Astrocyte (in vitro differentiated cells and primary cell): ENCODE data around the gene FOXE3. TPM values are rescaled to one million over a fixed set of nuclear protein-coding genes. Genes with fewer than 3 reads are reported as not detected.

Source experiments
- DNase-seq: peaks from one replicate; pipeline ENCODE4 v3.0.0-alpha.2; 2010; ENCODE audit warnings: low read depth
- FAIRE-seq: peaks from 2 replicates; lab custom pipeline; 2011; peaks lifted over from hg19 to GRCh38; lab: Jason Lieb, UNC
- H2AFZ ChIP-seq: 2 replicates; pipeline ENCODE4 v1.6.0; 2012; ENCODE audit warnings: low read depth, low read length, inconsistent platforms
- H3K27ac ChIP-seq: 2 replicates; pipeline ENCODE4 v1.5.1; 2011; ENCODE audit warnings: low read depth, low read length, inconsistent platforms
- H3K27me3 ChIP-seq: 2 replicates; pipeline ENCODE4 v1.6.0; 2011; ENCODE audit warnings: low read length, inconsistent platforms; ENCODE audit not compliant: insufficient read depth
- H3K36me3 ChIP-seq: 2 replicates; pipeline ENCODE4 v1.5.1; 2011; ENCODE audit warnings: low read length, inconsistent platforms; ENCODE audit not compliant: insufficient read depth
- H3K4me1 ChIP-seq: 2 replicates; pipeline ENCODE4 v1.5.1; 2011; ENCODE audit warnings: low read length, inconsistent platforms; ENCODE audit not compliant: insufficient read depth
- H3K4me2 ChIP-seq: 2 replicates; pipeline ENCODE4 v1.6.0; 2012; ENCODE audit warnings: low read length, inconsistent platforms
- H3K4me3 ChIP-seq: 2 replicates; pipeline ENCODE4 v1.5.1; 2011; ENCODE audit warnings: low read depth, mild to moderate bottlenecking, low read length, inconsistent platforms; ENCODE audit not compliant: insufficient read depth
- H3K79me2 ChIP-seq: 2 replicates; pipeline ENCODE4 v1.6.0; 2012; ENCODE audit warnings: mild to moderate bottlenecking, low read length, inconsistent platforms; ENCODE audit not compliant: insufficient read depth
- H3K9ac ChIP-seq: 2 replicates; pipeline ENCODE4 v1.6.0; 2012; ENCODE audit warnings: mild to moderate bottlenecking, low read length, inconsistent platforms
- H3K9me3 ChIP-seq: 2 replicates; pipeline ENCODE4 v1.5.1; 2012; ENCODE audit warnings: low read depth, mild to moderate bottlenecking, low read length, inconsistent platforms; ENCODE audit not compliant: insufficient read depth
- H4K20me1 ChIP-seq: 2 replicates; pipeline ENCODE4 v1.6.0; 2012; ENCODE audit warnings: low read length, inconsistent platforms; ENCODE audit not compliant: insufficient read depth
- H3K27ac Mint-ChIP-seq: one replicate; pipeline ENCODE4 v1.8.0; 2021; ENCODE audit warnings: mild to moderate bottlenecking, mixed read lengths; ENCODE audit not compliant: unreplicated experiment
- H3K27me3 Mint-ChIP-seq: one replicate; pipeline ENCODE4 v1.8.0; 2021; ENCODE audit warnings: low read depth, mixed read lengths; ENCODE audit not compliant: unreplicated experiment
- H3K36me3 Mint-ChIP-seq: one replicate; pipeline ENCODE4 v1.8.0; 2021; ENCODE audit warnings: low read depth, mixed read lengths; ENCODE audit not compliant: unreplicated experiment
- H3K4me1 Mint-ChIP-seq: one replicate; pipeline ENCODE4 v1.8.0; 2021; ENCODE audit warnings: low read depth, mixed read lengths; ENCODE audit not compliant: unreplicated experiment
- H3K4me3 Mint-ChIP-seq: one replicate; pipeline ENCODE4 v1.8.0; 2021; ENCODE audit warnings: mild to moderate bottlenecking, moderate library complexity, mixed read lengths; ENCODE audit not compliant: unreplicated experiment
- H3K9me3 Mint-ChIP-seq: one replicate; pipeline ENCODE4 v1.8.0; 2021; ENCODE audit warnings: mild to moderate bottlenecking, mixed read lengths; ENCODE audit not compliant: unreplicated experiment
- EZH2 ChIP-seq: IDR thresholded peaks from 2 replicates; pipeline ENCODE4 v1.6.1; 2012; ENCODE audit warnings: mild to moderate bottlenecking, low read length, inconsistent platforms; ENCODE audit not compliant: insufficient read depth
- total RNA-seq: library from RNA; stranded (reverse); gene quantifications from 2 replicates; pipeline ENCODE4 v1.2.1, GENCODE V29; 2021
- TF ChIP-seq, protein P1 (sequence below): IDR thresholded peaks from 2 replicates; pipeline ENCODE4 v1.5.1; 2011; ENCODE audit warnings: low read depth, mild to moderate bottlenecking, inconsistent platforms, low read length, moderate library complexity; ENCODE audit not compliant: insufficient read depth

The FOXE3 gene
- total RNA-seq, 1 donor from 2014 or later = 0.14 TPM

DNA sequence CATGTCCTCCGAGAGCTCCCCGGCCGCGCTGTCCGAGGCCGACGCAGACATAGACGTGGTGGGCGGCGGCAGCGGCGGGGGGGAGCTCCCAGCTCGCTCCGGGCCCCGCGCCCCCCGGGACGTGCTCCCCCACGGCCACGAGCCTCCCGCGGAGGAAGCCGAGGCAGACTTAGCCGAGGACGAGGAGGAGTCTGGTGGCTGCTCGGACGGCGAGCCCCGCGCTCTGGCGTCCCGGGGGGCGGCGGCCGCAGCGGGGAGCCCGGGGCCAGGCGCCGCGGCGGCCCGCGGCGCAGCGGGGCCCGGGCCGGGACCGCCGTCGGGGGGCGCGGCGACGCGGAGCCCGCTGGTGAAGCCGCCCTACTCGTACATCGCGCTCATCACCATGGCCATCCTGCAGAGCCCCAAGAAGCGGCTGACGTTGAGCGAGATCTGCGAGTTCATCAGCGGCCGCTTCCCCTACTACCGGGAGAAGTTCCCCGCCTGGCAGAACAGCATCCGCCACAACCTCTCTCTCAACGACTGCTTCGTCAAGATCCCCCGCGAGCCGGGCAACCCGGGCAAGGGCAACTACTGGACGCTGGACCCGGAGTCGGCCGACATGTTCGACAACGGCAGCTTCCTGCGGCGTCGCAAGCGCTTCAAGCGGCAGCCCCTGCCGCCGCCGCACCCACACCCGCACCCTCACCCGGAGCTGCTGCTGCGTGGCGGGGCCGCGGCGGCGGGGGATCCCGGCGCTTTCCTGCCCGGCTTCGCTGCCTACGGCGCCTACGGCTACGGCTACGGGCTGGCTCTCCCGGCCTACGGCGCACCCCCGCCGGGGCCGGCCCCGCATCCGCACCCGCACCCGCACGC, 22.3 kb downstream of the FOXE3 start:
- TF ChIP-seq, protein P1, sequence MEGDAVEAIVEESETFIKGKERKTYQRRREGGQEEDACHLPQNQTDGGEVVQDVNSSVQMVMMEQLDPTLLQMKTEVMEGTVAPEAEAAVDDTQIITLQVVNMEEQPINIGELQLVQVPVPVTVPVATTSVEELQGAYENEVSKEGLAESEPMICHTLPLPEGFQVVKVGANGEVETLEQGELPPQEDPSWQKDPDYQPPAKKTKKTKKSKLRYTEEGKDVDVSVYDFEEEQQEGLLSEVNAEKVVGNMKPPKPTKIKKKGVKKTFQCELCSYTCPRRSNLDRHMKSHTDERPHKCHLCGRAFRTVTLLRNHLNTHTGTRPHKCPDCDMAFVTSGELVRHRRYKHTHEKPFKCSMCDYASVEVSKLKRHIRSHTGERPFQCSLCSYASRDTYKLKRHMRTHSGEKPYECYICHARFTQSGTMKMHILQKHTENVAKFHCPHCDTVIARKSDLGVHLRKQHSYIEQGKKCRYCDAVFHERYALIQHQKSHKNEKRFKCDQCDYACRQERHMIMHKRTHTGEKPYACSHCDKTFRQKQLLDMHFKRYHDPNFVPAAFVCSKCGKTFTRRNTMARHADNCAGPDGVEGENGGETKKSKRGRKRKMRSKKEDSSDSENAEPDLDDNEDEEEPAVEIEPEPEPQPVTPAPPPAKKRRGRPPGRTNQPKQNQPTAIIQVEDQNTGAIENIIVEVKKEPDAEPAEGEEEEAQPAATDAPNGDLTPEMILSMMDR = no peak
- TF ChIP-seq EZH2 = peak; percentile 100
- H3K9me3 ChIP-seq = no peaks in the 10 kb centered on the region
- Mint-ChIP-seq H3K27me3 (peaks cover 36% of the 10 kb centered on the region), H3K36me3 (no peaks in the 10 kb centered on the region), H3K9me3 (peaks cover 10% of the 10 kb centered on the region), H3K27ac (no peak overlapping the region), H3K4me1 (no peaks in the 10 kb centered on the region), H3K4me3 (no peak overlapping the region)
- no peaks in the 10 kb centered on the region for H3K79me2 ChIP-seq
- FAIRE-seq (no peak), DNase-seq (no peak)
- H3K36me3 ChIP-seq = no peaks in the 10 kb centered on the region
- no peak overlapping the region for H3K9ac ChIP-seq
- no peak overlapping the region for H2AFZ ChIP-seq
- H3K4me3 ChIP-seq = no peak overlapping the region
- peaks cover 82% of the 10 kb centered on the region for H3K27me3 ChIP-seq
- H4K20me1 ChIP-seq = peaks cover 31% of the 10 kb centered on the region
- peaks cover 9% of the 10 kb centered on the region for H3K4me1 ChIP-seq
- peak overlapping the region; percentile 85 for H3K4me2 ChIP-seq
- no peak overlapping the region for H3K27ac ChIP-seq

GRCh38 chr1:47439017-47439818, 23.1 kb downstream of the FOXE3 start:
- Mint-ChIP-seq H3K4me3 (no peak overlapping the region), H3K27ac (peak overlapping the region; percentile 58)
- FAIRE-seq = no peak

More at GRCh38 chr1:47439017-47439818, 23.1 kb downstream of the FOXE3 start:
- H3K9me3 ChIP-seq = no peaks in the 10 kb centered on the region
- peaks cover 12% of the 10 kb centered on the region for H3K9me3 Mint-ChIP-seq
- H3K4me1 ChIP-seq = peaks cover 3% of the 10 kb centered on the region
- H3K36me3 Mint-ChIP-seq = no peaks in the 10 kb centered on the region
- no peak overlapping the region for H3K4me3 ChIP-seq
- no peaks in the 10 kb centered on the region for H3K79me2 ChIP-seq
- TF ChIP-seq EZH2 = peak; percentile 81
- TF ChIP-seq, protein P1 = no peak
- H2AFZ ChIP-seq = no peak overlapping the region
- peaks cover 1% of the 10 kb centered on the region for H3K4me1 Mint-ChIP-seq
- H3K27me3 Mint-ChIP-seq = peaks cover 28% of the 10 kb centered on the region
- DNase-seq = no peak
- H3K4me2 ChIP-seq = no peak overlapping the region
- peaks cover 26% of the 10 kb centered on the region for H4K20me1 ChIP-seq
- H3K36me3 ChIP-seq = no peaks in the 10 kb centered on the region
- no peak overlapping the region for H3K9ac ChIP-seq
- peaks cover 82% of the 10 kb centered on the region for H3K27me3 ChIP-seq
- H3K27ac ChIP-seq = no peak overlapping the region
